Body of pancreas (tissue), 4 donors: ENCODE results near the gene SLC6A9.

Experiments
- POLR2A ChIP-seq, 3 donors: fragments of 450-650 bp; IDR thresholded peaks; one replicate each; pipeline ENCODE4 v1.6.1; 2016; ENCODE audit warnings: antibody characterized with exemption in 3 of 3, mild to moderate bottlenecking in 2 of 3
- TF ChIP-seq, protein P1 (sequence below), 7 experiments: fragments of 450-650 bp in 4 of 7; fragments of 200-600 bp in 3 of 7; sonication (generic) in 3 of 7; IDR thresholded peaks; one replicate each; pipeline ENCODE4 v1.5.1; 2016 to 2019; ENCODE audit warnings: antibody characterized with exemption in 7 of 7

DNA sequence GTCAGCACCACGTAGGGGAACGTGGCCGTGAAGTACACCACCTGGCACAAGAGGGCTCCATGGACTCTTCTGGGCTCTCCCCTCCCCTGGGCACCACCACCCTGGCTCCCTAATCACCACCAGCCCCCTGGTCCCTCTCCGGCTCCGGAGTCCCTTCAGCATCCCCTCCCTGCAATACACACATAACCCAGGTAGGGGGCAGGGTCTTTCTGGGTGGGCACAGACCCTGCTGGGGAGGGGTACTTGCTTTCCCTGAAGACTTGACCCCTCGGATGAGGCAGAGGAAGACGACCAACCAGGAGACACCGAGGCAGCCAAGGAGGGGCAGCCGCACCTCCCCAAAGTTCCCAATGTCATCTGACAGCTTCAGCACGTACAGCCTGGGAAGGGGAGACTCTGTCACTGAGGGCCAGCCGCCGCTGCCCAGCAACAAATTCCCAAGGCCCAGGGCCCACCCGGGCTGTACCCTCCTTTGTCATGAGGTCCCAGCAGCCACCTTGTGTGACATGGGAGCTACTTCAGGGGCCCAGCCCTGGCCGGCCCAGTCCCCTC lies 28.6 kb downstream of the SLC6A9 start:
- TF ChIP-seq, protein P1, sequence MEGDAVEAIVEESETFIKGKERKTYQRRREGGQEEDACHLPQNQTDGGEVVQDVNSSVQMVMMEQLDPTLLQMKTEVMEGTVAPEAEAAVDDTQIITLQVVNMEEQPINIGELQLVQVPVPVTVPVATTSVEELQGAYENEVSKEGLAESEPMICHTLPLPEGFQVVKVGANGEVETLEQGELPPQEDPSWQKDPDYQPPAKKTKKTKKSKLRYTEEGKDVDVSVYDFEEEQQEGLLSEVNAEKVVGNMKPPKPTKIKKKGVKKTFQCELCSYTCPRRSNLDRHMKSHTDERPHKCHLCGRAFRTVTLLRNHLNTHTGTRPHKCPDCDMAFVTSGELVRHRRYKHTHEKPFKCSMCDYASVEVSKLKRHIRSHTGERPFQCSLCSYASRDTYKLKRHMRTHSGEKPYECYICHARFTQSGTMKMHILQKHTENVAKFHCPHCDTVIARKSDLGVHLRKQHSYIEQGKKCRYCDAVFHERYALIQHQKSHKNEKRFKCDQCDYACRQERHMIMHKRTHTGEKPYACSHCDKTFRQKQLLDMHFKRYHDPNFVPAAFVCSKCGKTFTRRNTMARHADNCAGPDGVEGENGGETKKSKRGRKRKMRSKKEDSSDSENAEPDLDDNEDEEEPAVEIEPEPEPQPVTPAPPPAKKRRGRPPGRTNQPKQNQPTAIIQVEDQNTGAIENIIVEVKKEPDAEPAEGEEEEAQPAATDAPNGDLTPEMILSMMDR (IDR thresholded peaks at IDR 0.05) = no peak
- TF ChIP-seq POLR2A (IDR thresholded peaks at IDR 0.05) = no peak
